H9 (cell line): ENCODE results near the gene KRT81. TPM values are rescaled to one million over a fixed set of nuclear protein-coding genes. Genes with fewer than 3 reads are reported as not detected.

Source experiments
- DNase-seq: peaks from one replicate; pipeline ENCODE4 v3.0.0-alpha.2; 2017
- H2AFZ ChIP-seq: one replicate; pipeline ENCODE4 v1.6.1; 2013; ENCODE audit warnings: mild to moderate bottlenecking, low read length, control low read depth, moderate library complexity
- H2AK5ac ChIP-seq: 2 replicates; pipeline ENCODE4 v1.6.1; 2013; ENCODE audit warnings: low read length, control low read depth, mixed read lengths; ENCODE audit not compliant: insufficient read length
- H2BK120ac ChIP-seq: one replicate; pipeline ENCODE4 v1.6.1; 2013; ENCODE audit warnings: low read depth, mild to moderate bottlenecking, low read length, control low read depth, inconsistent platforms; ENCODE audit not compliant: poor library complexity, severe bottlenecking
- H2BK12ac ChIP-seq: 2 replicates; pipeline ENCODE4 v1.6.1; 2013; ENCODE audit warnings: low read length, control low read depth, mixed read lengths, low read depth; ENCODE audit not compliant: insufficient read length
- H2BK15ac ChIP-seq: 2 replicates; pipeline ENCODE4 v1.6.1; 2013; ENCODE audit warnings: low read depth, low read length, control low read depth
- H2BK20ac ChIP-seq: one replicate; pipeline ENCODE4 v1.6.1; 2013; ENCODE audit warnings: low read depth, mild to moderate bottlenecking, low read length, control low read depth, inconsistent platforms; ENCODE audit not compliant: poor library complexity, severe bottlenecking
- H2BK5ac ChIP-seq: 2 replicates; pipeline ENCODE4 v1.6.1; 2013; ENCODE audit warnings: low read length, control low read depth, mixed read lengths; ENCODE audit not compliant: insufficient read length
- H3K14ac ChIP-seq: 2 replicates; pipeline ENCODE4 v1.6.1; 2013; ENCODE audit warnings: low read length, control low read depth; ENCODE audit not compliant: insufficient read depth
- H3K18ac ChIP-seq: 2 replicates; pipeline ENCODE4 v1.6.1; 2013; ENCODE audit warnings: low read depth, mild to moderate bottlenecking, mixed read lengths, low read length, control low read depth; ENCODE audit not compliant: insufficient read length
- H3K23ac ChIP-seq: 2 replicates; pipeline ENCODE4 v1.6.1; 2013; ENCODE audit warnings: low read length, control low read depth, mixed read lengths, low read depth; ENCODE audit not compliant: insufficient read length
- H3K23me2 ChIP-seq: 2 replicates; pipeline ENCODE4 v1.6.1; 2013; ENCODE audit warnings: low read depth, mild to moderate bottlenecking, mixed read lengths, low read length, control low read depth; ENCODE audit not compliant: insufficient read length, poor library complexity, severe bottlenecking
- H3K27ac ChIP-seq: 2 replicates; pipeline ENCODE4 v1.5.1; 2013; ENCODE audit warnings: low read length, control low read depth, mixed read lengths, low read depth; ENCODE audit not compliant: insufficient read length
- H3K27me3 ChIP-seq: 2 replicates; pipeline ENCODE4 v1.6.1; 2013; ENCODE audit warnings: low read length, control low read depth, inconsistent platforms; ENCODE audit not compliant: insufficient read depth
- H3K4ac ChIP-seq: 2 replicates; pipeline ENCODE4 v1.6.1; 2013; ENCODE audit warnings: low read depth, mild to moderate bottlenecking, control low read depth, inconsistent platforms, low read length, moderate library complexity
- H3K4me1 ChIP-seq: 2 replicates; pipeline ENCODE4 v1.6.1; 2013; ENCODE audit warnings: low read length, control low read depth, inconsistent platforms; ENCODE audit not compliant: insufficient read depth
- H3K4me2 ChIP-seq: 2 replicates; pipeline ENCODE4 v1.6.1; 2013; ENCODE audit warnings: low read length, control low read depth, mixed read lengths; ENCODE audit not compliant: insufficient read length, insufficient read depth
- H3K56ac ChIP-seq: 2 replicates; pipeline ENCODE4 v1.6.1; 2013; ENCODE audit warnings: low read depth, mild to moderate bottlenecking, mixed read lengths, low read length, control low read depth; ENCODE audit not compliant: insufficient read length
- H3K79me1 ChIP-seq: 2 replicates; pipeline ENCODE4 v1.6.1; 2013; ENCODE audit warnings: low read depth, mild to moderate bottlenecking, moderate library complexity, low read length, control low read depth, inconsistent platforms; ENCODE audit not compliant: insufficient read depth, poor library complexity, severe bottlenecking
- H3K79me2 ChIP-seq: 2 replicates; pipeline ENCODE4 v1.6.1; 2013; ENCODE audit warnings: low read length, control low read depth, inconsistent platforms; ENCODE audit not compliant: insufficient read depth
- H3K9ac ChIP-seq: 2 replicates; pipeline ENCODE4 v1.6.1; 2013; ENCODE audit warnings: low read length, control low read depth, mixed read lengths; ENCODE audit not compliant: insufficient read length; ENCODE audit errors: extremely low read depth
- H3K9me3 ChIP-seq: one replicate; pipeline ENCODE4 v1.6.1; 2013; ENCODE audit warnings: low read depth, low read length, inconsistent platforms; ENCODE audit not compliant: control insufficient read depth
- H3T11ph ChIP-seq: one replicate; pipeline ENCODE4 v1.6.1; 2013; ENCODE audit warnings: mild to moderate bottlenecking, low read length, control low read depth, inconsistent platforms
- H4K20me1 ChIP-seq: one replicate; pipeline ENCODE4 v1.6.1; 2013; ENCODE audit not compliant: control insufficient read depth, insufficient read length, insufficient read depth
- H4K5ac ChIP-seq: 2 replicates; pipeline ENCODE4 v1.6.1; 2013; ENCODE audit warnings: low read depth, mild to moderate bottlenecking, mixed read lengths, low read length, control low read depth; ENCODE audit not compliant: insufficient read length
- H4K8ac ChIP-seq: replicated peaks from 2 replicates; pipeline ENCODE4 v1.6.1; 2013; ENCODE audit warnings: low read length, control low read depth, mixed read lengths, low read depth; ENCODE audit not compliant: insufficient read length
- H4K91ac ChIP-seq: 2 replicates; pipeline ENCODE4 v1.6.1; 2013; ENCODE audit warnings: low read depth, mild to moderate bottlenecking, moderate library complexity, mixed read lengths, low read length, control low read depth; ENCODE audit not compliant: insufficient read length
- H3K27ac Mint-ChIP-seq, 3 experiments: 2 replicates in 2 of 3; 3 replicates in 1 of 3; pipeline ENCODE4 v1.8.0; 2020 to 2021; ENCODE audit warnings: mixed read lengths in 3 of 3, mild to moderate bottlenecking in 1 of 3, moderate library complexity in 1 of 3
- H3K27me3 Mint-ChIP-seq: 2 replicates; pipeline ENCODE4 v1.8.0; 2021; ENCODE audit warnings: low read depth, mild to moderate bottlenecking, moderate library complexity, mixed read lengths
- H3K36me3 Mint-ChIP-seq, 3 experiments: 2 replicates in 2 of 3; 3 replicates in 1 of 3; pipeline ENCODE4 v1.8.0; 2020 to 2021; ENCODE audit warnings: low read depth in 3 of 3, mixed read lengths in 3 of 3; ENCODE audit not compliant: insufficient read depth in 1 of 3
- H3K4me1 Mint-ChIP-seq, 2 experiments: 2 replicates each; pipeline ENCODE4 v1.8.0; 2020; ENCODE audit warnings: mixed read lengths in 2 of 2
- H3K4me3 Mint-ChIP-seq, 2 experiments: 2 replicates in 1 of 2; 3 replicates in 1 of 2; pipeline ENCODE4 v1.8.0; 2020 to 2021; ENCODE audit warnings: mild to moderate bottlenecking in 2 of 2, mixed read lengths in 2 of 2, moderate library complexity in 1 of 2
- H3K9me3 Mint-ChIP-seq, 2 experiments: 2 replicates in 1 of 2; 3 replicates in 1 of 2; pipeline ENCODE4 v1.8.0; 2020; ENCODE audit warnings: mild to moderate bottlenecking in 2 of 2, mixed read lengths in 2 of 2, moderate library complexity in 1 of 2
- CTCF ChIP-seq: fragments of 200-600 bp; sonication (generic); conservative IDR thresholded peaks from 3 replicates; pipeline ENCODE4 v1.8.0; 2021; ENCODE audit warnings: antibody characterized with exemption, mild to moderate bottlenecking
- WGBS: extraction: QIAGEN DNeasy Blood & Tissue Kit; methylation state at CpG from one replicate; pipeline ENCODE4 v1.1.7; 2013; ENCODE audit warnings: missing lambda C conversion rate, low lambda C conversion rate, mixed read lengths; ENCODE audit not compliant: insufficient read length; ENCODE audit errors: extremely low coverage; 5-methylcytosine and 5-hydroxymethylcytosine counted together
- total RNA-seq: library from RNA; stranded (reverse); gene quantifications from 2 replicates; pipeline ENCODE4 v1.2.1, GENCODE V29; 2021

KRT81 gene
- total RNA-seq, 1 experiment from 2014 or later = not detected

GRCh38 chr12:52318241-52318990, 27.1 kb upstream of the KRT81 start:
- no peak overlapping the region for H2BK12ac ChIP-seq
- no peak overlapping the region for H2BK20ac ChIP-seq
- H4K5ac ChIP-seq = no peak overlapping the region
- no peak overlapping the region for H3K18ac ChIP-seq
- no peak overlapping the region for H2BK120ac ChIP-seq
- H4K20me1 ChIP-seq = no peaks in the 10 kb centered on the region
- H2AK5ac ChIP-seq = no peak overlapping the region
- H3K27me3 ChIP-seq = no peaks in the 10 kb centered on the region
- H3K79me2 ChIP-seq = no peaks in the 10 kb centered on the region
- H3K27ac Mint-ChIP-seq = no peak overlapping the region
- H3K4ac ChIP-seq = no peak overlapping the region
- no peak overlapping the region for H3K23ac ChIP-seq
- no peaks in the 10 kb centered on the region for H3K23me2 ChIP-seq
- H3K4me3 Mint-ChIP-seq = no peak overlapping the region
- peaks cover 36% of the 10 kb centered on the region for H3K27me3 Mint-ChIP-seq
- H2BK5ac ChIP-seq = no peak overlapping the region
- H3K9me3 ChIP-seq = no peaks in the 10 kb centered on the region
- H3K36me3 Mint-ChIP-seq = no peaks in the 10 kb centered on the region
- H4K91ac ChIP-seq = no peak overlapping the region
- no peak overlapping the region for H3K27ac ChIP-seq
- no peak overlapping the region for H2BK15ac ChIP-seq
- H4K8ac ChIP-seq = no peak overlapping the region
- H3K4me2 ChIP-seq = no peak overlapping the region
- no peaks in the 10 kb centered on the region for H3K4me1 ChIP-seq
- no peak overlapping the region for H2AFZ ChIP-seq
- H3K9ac ChIP-seq = no peak overlapping the region
- no peaks in the 10 kb centered on the region for H3K9me3 Mint-ChIP-seq
- DNase-seq = no peak
- no peak overlapping the region; the same call in 1 of the 2 replicates for H3K14ac ChIP-seq
- no peak overlapping the region for H3K56ac ChIP-seq
- WGBS = no CpG with 5 or more reads among the region's 11 CpGs
- no peaks in the 10 kb centered on the region for H3K79me1 ChIP-seq
- H3T11ph ChIP-seq = no peak overlapping the region
- TF ChIP-seq CTCF = no peak
- no peaks in the 10 kb centered on the region for H3K4me1 Mint-ChIP-seq
